ENCODE results near the gene OCIAD1.

The OCIAD1 gene

DNA sequence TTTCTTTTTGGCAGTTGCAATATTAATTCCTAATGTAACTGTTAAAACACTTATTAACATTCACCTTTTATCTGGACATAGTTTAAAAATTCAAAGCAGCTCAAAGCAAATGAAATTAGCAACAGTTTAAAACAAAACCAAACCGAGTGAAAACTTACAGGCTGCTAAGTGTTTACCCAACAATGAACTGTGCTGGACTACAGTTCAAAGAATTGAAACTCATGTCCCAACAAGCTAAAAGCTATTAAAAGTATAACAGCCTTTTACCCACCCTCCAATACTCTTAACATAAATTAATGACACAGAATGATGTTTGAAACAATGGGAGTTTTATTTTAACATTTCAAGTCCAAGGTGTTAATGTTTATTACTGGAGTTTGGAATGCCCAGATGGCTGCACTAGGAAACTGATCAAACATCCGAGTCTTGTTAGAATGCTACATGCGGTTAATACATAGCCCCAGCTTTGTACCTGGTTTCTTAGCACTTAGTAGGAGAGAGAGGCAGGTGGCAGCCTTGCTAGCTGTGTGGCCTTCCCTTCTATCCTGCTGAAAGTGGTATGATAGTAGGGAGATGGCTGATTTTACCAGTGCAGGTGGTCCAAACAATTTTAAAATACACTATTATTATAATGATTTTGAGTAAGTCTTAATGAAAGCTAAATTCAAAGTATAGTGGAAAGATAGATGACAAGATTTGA, 29.7 kb upstream of the OCIAD1 start:
- H3K4me3 ChIP-seq (ENCODE audit: low read depth, low read length), result no peak overlapping the region
- no peaks in the 10 kb centered on the region for H3K36me3 ChIP-seq (ENCODE audit: control insufficient read depth, insufficient read depth, low read length)
- no peak overlapping the region for H3K27ac ChIP-seq
- no peak overlapping the region for H3K9ac ChIP-seq
- no peaks in the 10 kb centered on the region for H3K4me1 ChIP-seq
- H3K9me3 ChIP-seq (ENCODE audit: control insufficient read depth, low read length), result no peaks in the 10 kb centered on the region
- TF ChIP-seq CTCF (IDR thresholded peaks at IDR 0.05), result no peak
- no peak overlapping the region for H3K4me2 ChIP-seq (ENCODE audit: low read length)
- H3K79me2 ChIP-seq, result no peaks in the 10 kb centered on the region
- H3K27me3 ChIP-seq (ENCODE audit: control insufficient read depth, insufficient read depth, low read length), result no peaks in the 10 kb centered on the region
- H2AFZ ChIP-seq, result no peak overlapping the region

GRCh38 chr4:48804584-48805301, 26.1 kb upstream of the OCIAD1 start:
- no peak overlapping the region for H3K4me3 ChIP-seq (ENCODE audit: low read depth, low read length)
- no peak for TF ChIP-seq CTCF (IDR thresholded peaks at IDR 0.05)
- H3K27ac ChIP-seq, result no peak overlapping the region
- peak overlapping the region; percentile 62 for H2AFZ ChIP-seq
- H3K36me3 ChIP-seq (ENCODE audit: control insufficient read depth, insufficient read depth, low read length), result no peaks in the 10 kb centered on the region
- H3K4me2 ChIP-seq (ENCODE audit: low read length), result no peak overlapping the region
- no peak overlapping the region for H3K9ac ChIP-seq
- H3K9me3 ChIP-seq (ENCODE audit: control insufficient read depth, low read length), result no peaks in the 10 kb centered on the region
- H3K4me1 ChIP-seq, result no peaks in the 10 kb centered on the region
- no peaks in the 10 kb centered on the region for H3K27me3 ChIP-seq (ENCODE audit: control insufficient read depth, insufficient read depth, low read length)
- no peaks in the 10 kb centered on the region for H3K79me2 ChIP-seq

DNA sequence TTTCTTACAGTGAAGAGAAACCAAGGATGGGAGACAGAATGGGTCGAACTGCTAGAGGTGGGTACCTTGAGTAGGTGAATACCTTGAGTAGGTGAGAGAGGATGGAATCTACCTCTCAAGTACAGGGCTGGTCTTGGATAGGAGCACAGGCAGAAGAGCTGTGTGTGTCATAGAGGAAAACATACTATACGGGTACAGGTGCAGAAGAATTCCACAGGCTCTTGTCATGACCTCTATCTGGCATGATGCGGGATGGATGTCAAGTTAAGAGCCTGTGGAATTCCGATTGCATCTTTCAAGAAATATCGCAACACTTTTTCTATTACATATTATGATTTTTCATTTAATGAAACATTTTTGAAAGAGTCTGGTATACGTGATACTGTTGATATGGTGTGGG, 18.0 kb upstream of the OCIAD1 start:
- Histone ChIP-seq H3K9me3 (ENCODE audit: control insufficient read depth, low read length) (no peaks in the 10 kb centered on the region), H3K4me2 (ENCODE audit: low read length) (no peak overlapping the region), H3K79me2 (no peaks in the 10 kb centered on the region), H3K36me3 (ENCODE audit: control insufficient read depth, insufficient read depth, low read length) (no peaks in the 10 kb centered on the region), H3K27ac (no peak overlapping the region), H3K9ac (no peak overlapping the region), H3K27me3 (ENCODE audit: control insufficient read depth, insufficient read depth, low read length) (no peaks in the 10 kb centered on the region), H2AFZ (no peak overlapping the region), H3K4me3 (ENCODE audit: low read depth, low read length) (no peak overlapping the region), H3K4me1 (no peaks in the 10 kb centered on the region)
- no peak for TF ChIP-seq CTCF (IDR thresholded peaks at IDR 0.05)

DNA sequence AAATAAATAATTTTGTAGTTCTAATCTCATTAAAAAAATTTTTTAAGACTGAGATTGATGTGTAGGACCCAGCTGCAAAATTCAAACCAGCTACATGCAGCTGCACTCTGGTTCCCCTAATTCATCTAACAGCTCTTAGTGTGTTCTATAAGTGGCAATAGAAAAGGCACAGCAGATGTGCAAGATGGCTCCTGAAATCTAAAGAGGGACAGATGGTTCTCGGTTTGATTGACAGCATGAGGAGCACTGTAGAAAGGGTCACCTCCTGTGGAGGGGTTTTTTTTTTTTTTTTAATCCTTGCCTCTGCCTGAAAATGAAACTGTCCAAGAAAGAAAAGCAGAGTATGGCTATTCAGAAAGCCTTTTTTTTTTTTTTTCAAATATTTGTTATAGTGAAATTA, 16.9 kb upstream of the OCIAD1 start:
- H3K27me3 ChIP-seq (ENCODE audit: control insufficient read depth, insufficient read depth, low read length), result no peaks in the 10 kb centered on the region
- no peak overlapping the region for H2AFZ ChIP-seq
- H3K4me1 ChIP-seq, result no peaks in the 10 kb centered on the region
- TF ChIP-seq CTCF (IDR thresholded peaks at IDR 0.05), result no peak
- no peak overlapping the region for H3K9ac ChIP-seq
- H3K36me3 ChIP-seq (ENCODE audit: control insufficient read depth, insufficient read depth, low read length), result no peaks in the 10 kb centered on the region
- H3K79me2 ChIP-seq, result no peaks in the 10 kb centered on the region
- no peak overlapping the region for H3K27ac ChIP-seq
- no peak overlapping the region for H3K4me2 ChIP-seq (ENCODE audit: low read length)
- H3K9me3 ChIP-seq (ENCODE audit: control insufficient read depth, low read length), result no peaks in the 10 kb centered on the region
- H3K4me3 ChIP-seq (ENCODE audit: low read depth, low read length), result no peak overlapping the region

All from parathyroid adenoma (tissue), 2 donors.